A549 (cell line): ENCODE data around the gene TMEM132D.

Source experiments
- CBX8 ChIP-seq: fragments of 200-600 bp; sonication (generic); IDR thresholded peaks from 2 replicates; pipeline ENCODE4 v1.6.1; 2016
- CEBPB ChIP-seq, 2 experiments: fragments of >200 bp in 1 of 2; sonication (Bioruptor Twin) in 1 of 2; formaldehyde crosslinking in 1 of 2; IDR thresholded peaks; 2 replicates each; pipeline ENCODE4 v1.6.1; 2012 to 2016
- POLR2A ChIP-seq: IDR thresholded peaks from 2 replicates; pipeline ENCODE4 v1.6.1; 2012; ENCODE audit warnings: mild to moderate bottlenecking, low read length
- RARB ChIP-seq: fragments of 250-450 bp; sonication (Bioruptor Pico); IDR thresholded peaks from 2 replicates; pipeline ENCODE4 v1.8.0; 2021; ENCODE audit warnings: mild to moderate bottlenecking, moderate library complexity
- TP53 ChIP-seq: fragments of 250-450 bp; sonication (Bioruptor Pico); IDR thresholded peaks from 2 replicates; pipeline ENCODE4 v1.5.0; 2021; ENCODE audit warnings: mild to moderate bottlenecking, moderate library complexity
- TF ChIP-seq, protein P1 (sequence below): fragments of >200 bp; sonication (Bioruptor Twin); formaldehyde crosslinking; IDR thresholded peaks from 3 replicates; pipeline ENCODE4 v1.5.1; 2016

DNA sequence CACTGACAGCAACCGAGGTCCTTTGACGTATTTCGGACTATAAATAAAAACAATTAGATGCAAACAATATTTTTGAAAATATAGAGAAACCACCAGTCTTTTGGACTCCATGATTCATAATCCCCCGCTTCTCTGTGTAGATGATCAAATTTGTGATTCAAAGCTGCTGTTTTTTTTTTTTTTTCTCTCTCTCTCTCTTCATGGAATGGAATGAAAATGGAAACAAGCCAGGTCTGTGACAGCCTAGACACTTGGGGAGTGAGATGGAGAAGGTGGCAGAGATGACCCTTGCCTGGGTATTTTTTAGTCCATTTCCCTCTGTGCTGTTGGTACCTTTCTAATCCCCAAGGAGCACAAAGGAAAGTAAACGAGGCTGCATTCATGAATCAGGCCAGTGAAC, 802.0 kb downstream of the TMEM132D start:
- TF ChIP-seq CBX8, result no peak
- TF ChIP-seq TP53, result no peak
- TF ChIP-seq, protein P1, sequence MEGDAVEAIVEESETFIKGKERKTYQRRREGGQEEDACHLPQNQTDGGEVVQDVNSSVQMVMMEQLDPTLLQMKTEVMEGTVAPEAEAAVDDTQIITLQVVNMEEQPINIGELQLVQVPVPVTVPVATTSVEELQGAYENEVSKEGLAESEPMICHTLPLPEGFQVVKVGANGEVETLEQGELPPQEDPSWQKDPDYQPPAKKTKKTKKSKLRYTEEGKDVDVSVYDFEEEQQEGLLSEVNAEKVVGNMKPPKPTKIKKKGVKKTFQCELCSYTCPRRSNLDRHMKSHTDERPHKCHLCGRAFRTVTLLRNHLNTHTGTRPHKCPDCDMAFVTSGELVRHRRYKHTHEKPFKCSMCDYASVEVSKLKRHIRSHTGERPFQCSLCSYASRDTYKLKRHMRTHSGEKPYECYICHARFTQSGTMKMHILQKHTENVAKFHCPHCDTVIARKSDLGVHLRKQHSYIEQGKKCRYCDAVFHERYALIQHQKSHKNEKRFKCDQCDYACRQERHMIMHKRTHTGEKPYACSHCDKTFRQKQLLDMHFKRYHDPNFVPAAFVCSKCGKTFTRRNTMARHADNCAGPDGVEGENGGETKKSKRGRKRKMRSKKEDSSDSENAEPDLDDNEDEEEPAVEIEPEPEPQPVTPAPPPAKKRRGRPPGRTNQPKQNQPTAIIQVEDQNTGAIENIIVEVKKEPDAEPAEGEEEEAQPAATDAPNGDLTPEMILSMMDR, result no peak
- TF ChIP-seq CEBPB (IDR thresholded peaks at IDR 0.05), result no peak
- TF ChIP-seq RARB (CRISPR knock-in tag), result no peak
- no peak for TF ChIP-seq POLR2A
